ENCODE results near the gene PCDHGC5. TPM values are rescaled to one million over a fixed set of nuclear protein-coding genes. Genes with fewer than 3 reads are reported as not detected.

PCDHGC5 gene
- total and polyA plus RNA-seq, 2 donors (not counting 1 experiment from before 2014, with no cell fraction given), result 0.10 to 0.67 TPM

DNA sequence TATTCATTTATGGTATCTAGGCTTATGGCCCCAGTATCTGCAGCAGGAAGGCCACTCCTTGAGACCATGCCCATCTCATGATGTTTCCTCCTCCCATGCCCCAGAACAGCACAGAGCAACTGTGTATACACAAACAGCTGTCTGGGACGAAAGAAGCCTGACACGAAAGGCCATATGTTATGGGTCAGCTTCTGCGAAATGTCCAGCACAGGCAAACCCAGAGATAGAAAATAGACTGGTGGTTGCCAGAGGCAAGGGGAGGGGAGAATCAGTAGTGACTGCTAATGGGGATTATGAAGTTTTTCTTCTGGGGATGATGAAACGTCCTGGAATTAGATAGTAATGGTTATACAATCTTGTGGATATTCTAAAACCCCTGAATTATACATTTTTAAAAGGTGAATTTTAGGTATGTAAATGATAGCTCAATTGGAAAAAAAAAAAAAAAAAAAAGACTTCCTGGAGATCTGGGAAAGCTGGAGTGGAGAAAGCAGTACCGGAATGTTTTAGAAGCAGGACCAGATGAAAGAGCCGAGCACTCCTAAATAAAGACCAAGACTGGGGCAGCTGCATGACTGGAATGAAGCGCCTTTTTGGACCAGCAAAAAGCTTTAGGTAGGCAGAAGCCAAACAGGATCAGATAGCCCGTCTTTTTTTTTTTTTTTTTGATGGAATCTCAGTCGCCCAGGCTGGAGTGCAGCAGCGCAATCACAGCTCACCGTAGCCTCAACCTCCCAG, 29.2 kb downstream of the PCDHGC5 start:
- POLR2A ChIA-PET, result interaction anchor here (0.7 kb wide), 1 partner anchor 34 kb away, joined by 3 read pairs; no protein-coding TSS in a partner anchor
- no peaks in the 10 kb centered on the region for H3K27me3 ChIP-seq (replicated peaks in 1 of 4; ENCODE audit: control extremely low read depth in 1 of 4, control insufficient read depth in 3 of 4, insufficient read depth in 4 of 4, low read length in 3 of 4)
- CTCF ChIA-PET, result interaction anchor here (0.7 to 1.5 kb wide), 4 partner anchors 88 to 339 kb away, joined by 3 to 5 read pairs (median 3); partner anchors contain the start of genes PCDHGA11, PCDHGA12 and PCDHGB5
- intact Hi-C loops (cut with micrococcal nuclease), result no loop called here
- TF ChIP-seq, protein P1, sequence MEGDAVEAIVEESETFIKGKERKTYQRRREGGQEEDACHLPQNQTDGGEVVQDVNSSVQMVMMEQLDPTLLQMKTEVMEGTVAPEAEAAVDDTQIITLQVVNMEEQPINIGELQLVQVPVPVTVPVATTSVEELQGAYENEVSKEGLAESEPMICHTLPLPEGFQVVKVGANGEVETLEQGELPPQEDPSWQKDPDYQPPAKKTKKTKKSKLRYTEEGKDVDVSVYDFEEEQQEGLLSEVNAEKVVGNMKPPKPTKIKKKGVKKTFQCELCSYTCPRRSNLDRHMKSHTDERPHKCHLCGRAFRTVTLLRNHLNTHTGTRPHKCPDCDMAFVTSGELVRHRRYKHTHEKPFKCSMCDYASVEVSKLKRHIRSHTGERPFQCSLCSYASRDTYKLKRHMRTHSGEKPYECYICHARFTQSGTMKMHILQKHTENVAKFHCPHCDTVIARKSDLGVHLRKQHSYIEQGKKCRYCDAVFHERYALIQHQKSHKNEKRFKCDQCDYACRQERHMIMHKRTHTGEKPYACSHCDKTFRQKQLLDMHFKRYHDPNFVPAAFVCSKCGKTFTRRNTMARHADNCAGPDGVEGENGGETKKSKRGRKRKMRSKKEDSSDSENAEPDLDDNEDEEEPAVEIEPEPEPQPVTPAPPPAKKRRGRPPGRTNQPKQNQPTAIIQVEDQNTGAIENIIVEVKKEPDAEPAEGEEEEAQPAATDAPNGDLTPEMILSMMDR (IDR thresholded peaks at IDR 0.05), result no peak
- TF ChIP-seq EZH2 (IDR thresholded peaks at IDR 0.05; ENCODE audit: borderline replicate concordance, insufficient read depth, low read depth, low read length, poor library complexity, severe bottlenecking), result no peak
- H3K4me3 ChIP-seq (ENCODE audit: control extremely low read depth in 1 of 5, extremely low read depth in 1 of 5, insufficient read depth in 1 of 5, low read depth in 2 of 5, low read length in 4 of 5), result no peak overlapping the region
- H3K9me3 Mint-ChIP-seq (ENCODE audit: insufficient read depth), result no peaks in the 10 kb centered on the region
- H3K36me3 ChIP-seq (replicated peaks in 1 of 2; ENCODE audit: control extremely low read depth in 1 of 2, control insufficient read depth in 1 of 2, extremely low read depth in 1 of 2, insufficient read depth in 2 of 2, low read length in 1 of 2), result peaks cover 2 to 80% of the 10 kb centered on the region in 2 experiments
- peaks cover 10% of the 10 kb centered on the region for H4K20me1 ChIP-seq (ENCODE audit: control insufficient read depth, insufficient read depth, low read length, poor library complexity, severe bottlenecking)
- H3K4me3 Mint-ChIP-seq, result no peak overlapping the region
- WGBS (ENCODE audit: insufficient coverage), result 97% methylated on average over 5 of the region's 11 CpGs
- peaks cover 39% of the 10 kb centered on the region for H3K4me1 Mint-ChIP-seq
- no peak overlapping the region for H3K27ac ChIP-seq (ENCODE audit: low read length in 2 of 2)
- no peak overlapping the region for H3K9ac ChIP-seq (ENCODE audit: low read length)
- no peak overlapping the region for H3K4me2 ChIP-seq (replicated peaks; ENCODE audit: low read depth, low read length, poor library complexity, severe bottlenecking)
- no peaks in the 10 kb centered on the region for H3K9me3 ChIP-seq (ENCODE audit: control extremely low read depth in 1 of 3, control insufficient read depth in 2 of 3, insufficient read depth in 1 of 3, low read length in 2 of 3)
- no peak overlapping the region for H3K27ac Mint-ChIP-seq
- H3K27me3 Mint-ChIP-seq, result no peaks in the 10 kb centered on the region
- peaks cover 23 to 42% of the 10 kb centered on the region in 2 donors for H3K4me1 ChIP-seq (ENCODE audit: control insufficient read depth in 2 of 2, insufficient read depth in 2 of 2, low read length in 2 of 2)
- no peak overlapping the region for H2AFZ ChIP-seq (ENCODE audit: insufficient read depth, low read depth, low read length, poor library complexity, severe bottlenecking)
- no peak for DNase-seq
- no peak for ATAC-seq (ENCODE audit: low read depth)
- H3K79me2 ChIP-seq (ENCODE audit: control insufficient read depth, insufficient read depth, low read length), result no peaks in the 10 kb centered on the region

DNA sequence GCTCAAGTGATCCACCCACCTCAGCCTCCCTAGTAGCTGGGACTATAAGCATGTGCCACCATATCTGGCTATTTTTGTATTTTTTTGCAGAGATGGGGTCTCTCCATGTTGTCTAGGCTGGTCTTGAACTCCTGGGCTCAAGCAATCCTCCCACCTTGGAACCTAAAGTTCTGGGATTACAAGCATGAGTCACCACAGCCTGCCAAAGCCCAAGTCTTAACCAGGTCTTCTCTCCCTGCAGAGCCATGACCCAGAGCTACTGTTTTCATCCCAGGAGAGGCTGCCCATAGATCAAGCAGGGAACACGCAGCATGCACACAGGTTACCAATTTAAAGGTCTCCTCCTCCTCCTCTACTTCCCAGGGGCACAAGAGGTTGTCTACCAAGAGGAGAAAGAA, 29.7 kb downstream of the PCDHGC5 start:
- peaks cover 35% of the 10 kb centered on the region for H3K4me1 Mint-ChIP-seq
- intact Hi-C loops (cut with micrococcal nuclease), result no loop called here
- no peak overlapping the region for H3K9ac ChIP-seq (ENCODE audit: low read length)
- WGBS (ENCODE audit: insufficient coverage), result 100% methylated on average over 1 of the region's 1 CpG
- no peak overlapping the region for H3K27ac Mint-ChIP-seq
- H3K36me3 ChIP-seq (replicated peaks in 1 of 2; ENCODE audit: control extremely low read depth in 1 of 2, control insufficient read depth in 1 of 2, extremely low read depth in 1 of 2, insufficient read depth in 2 of 2, low read length in 1 of 2), result peaks cover 2 to 84% of the 10 kb centered on the region in 2 experiments
- peaks cover 18 to 37% of the 10 kb centered on the region in 2 donors for H3K4me1 ChIP-seq (ENCODE audit: control insufficient read depth in 2 of 2, insufficient read depth in 2 of 2, low read length in 2 of 2)
- H3K4me3 ChIP-seq (ENCODE audit: control extremely low read depth in 1 of 5, extremely low read depth in 1 of 5, insufficient read depth in 1 of 5, low read depth in 2 of 5, low read length in 4 of 5), result no peak overlapping the region
- no peak overlapping the region for H2AFZ ChIP-seq (ENCODE audit: insufficient read depth, low read depth, low read length, poor library complexity, severe bottlenecking)
- DNase-seq (no peak), ATAC-seq (ENCODE audit: low read depth) (no peak)
- H3K27me3 Mint-ChIP-seq, result no peaks in the 10 kb centered on the region
- H3K4me3 Mint-ChIP-seq, result no peak overlapping the region
- CTCF ChIA-PET, result interaction anchor here (0.7 to 1.5 kb wide), 4 partner anchors 89 to 338 kb away, joined by 3 to 5 read pairs (median 3); partner anchors contain the start of genes PCDHGA11, PCDHGA12 and PCDHGB5
- H3K9me3 ChIP-seq (ENCODE audit: control extremely low read depth in 1 of 3, control insufficient read depth in 2 of 3, insufficient read depth in 1 of 3, low read length in 2 of 3), result no peaks in the 10 kb centered on the region
- H3K4me2 ChIP-seq (replicated peaks; ENCODE audit: low read depth, low read length, poor library complexity, severe bottlenecking), result no peak overlapping the region
- peaks cover 9% of the 10 kb centered on the region for H4K20me1 ChIP-seq (ENCODE audit: control insufficient read depth, insufficient read depth, low read length, poor library complexity, severe bottlenecking)
- no peak overlapping the region for H3K27ac ChIP-seq (ENCODE audit: low read length in 2 of 2)
- no peaks in the 10 kb centered on the region for H3K27me3 ChIP-seq (replicated peaks in 1 of 4; ENCODE audit: control extremely low read depth in 1 of 4, control insufficient read depth in 3 of 4, insufficient read depth in 4 of 4, low read length in 3 of 4)
- TF ChIP-seq, protein P1 (IDR thresholded peaks at IDR 0.05), result no peak
- TF ChIP-seq EZH2 (IDR thresholded peaks at IDR 0.05; ENCODE audit: borderline replicate concordance, insufficient read depth, low read depth, low read length, poor library complexity, severe bottlenecking), result no peak
- POLR2A ChIA-PET, result interaction anchor here (0.7 kb wide), 1 partner anchor 33 kb away, joined by 3 read pairs; no protein-coding TSS in a partner anchor
- H3K79me2 ChIP-seq (ENCODE audit: control insufficient read depth, insufficient read depth, low read length), result no peaks in the 10 kb centered on the region
- H3K9me3 Mint-ChIP-seq (ENCODE audit: insufficient read depth), result no peaks in the 10 kb centered on the region
